Stimulated activated CD8-positive, alpha-beta memory T cell treated with anti-CD3 and anti-CD28 coated beads, Interleukin-12 subunit alpha, Interleukin-12 subunit beta, amount 100 ng/mL, for 24 hours (primary cell): ENCODE results near the gene RRAS.
A peak's percentile ranks its signal among the peaks of the same experiment; 100 is the strongest.

Source experiments
- DNase-seq: peaks from one replicate; pipeline ENCODE4 v3.0.0-alpha.2; 2020; ENCODE audit errors: extremely low read depth

The RRAS gene

DNA sequence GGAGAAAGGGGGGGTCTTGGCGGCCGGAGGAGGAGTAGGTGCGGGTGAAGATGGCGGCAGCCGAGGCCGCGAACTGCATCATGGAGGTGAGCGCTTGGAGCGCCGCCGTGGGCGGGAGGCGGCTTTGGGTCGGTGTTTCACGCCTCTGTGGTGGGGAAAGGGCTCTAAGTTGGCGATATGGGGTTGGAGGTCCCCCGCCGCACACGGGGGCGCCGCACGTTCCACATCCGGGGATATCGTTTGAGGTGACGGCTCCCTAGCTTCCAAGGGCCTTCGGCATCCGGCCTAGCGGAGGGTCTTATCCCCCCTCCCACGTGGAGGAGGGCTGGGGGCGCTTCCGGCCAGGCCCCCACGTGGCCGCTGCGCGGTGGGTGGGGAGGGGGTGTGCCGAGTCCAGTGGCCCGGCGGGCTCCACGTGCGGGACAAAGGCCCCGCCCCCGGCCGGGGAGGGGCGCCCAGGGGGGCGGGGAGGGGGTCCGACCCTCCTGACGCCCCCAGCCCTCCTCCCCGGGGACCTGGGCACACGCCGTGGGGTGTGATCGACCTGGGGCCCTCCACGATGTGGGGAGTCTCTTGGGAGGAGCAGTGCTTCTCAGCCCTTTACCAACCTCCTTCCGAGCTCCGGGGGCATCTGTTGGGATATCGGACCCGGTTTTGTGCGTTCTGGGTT, 37.4 kb upstream of the RRAS start, which contains the start of gene PRMT1:
TSS of gene PRMT1 (plus strand) at position 41 of the 670 bp plus-strand sequence. CDS start at position 51, 10 bp downstream.
- DNase-seq: no peak

DNA sequence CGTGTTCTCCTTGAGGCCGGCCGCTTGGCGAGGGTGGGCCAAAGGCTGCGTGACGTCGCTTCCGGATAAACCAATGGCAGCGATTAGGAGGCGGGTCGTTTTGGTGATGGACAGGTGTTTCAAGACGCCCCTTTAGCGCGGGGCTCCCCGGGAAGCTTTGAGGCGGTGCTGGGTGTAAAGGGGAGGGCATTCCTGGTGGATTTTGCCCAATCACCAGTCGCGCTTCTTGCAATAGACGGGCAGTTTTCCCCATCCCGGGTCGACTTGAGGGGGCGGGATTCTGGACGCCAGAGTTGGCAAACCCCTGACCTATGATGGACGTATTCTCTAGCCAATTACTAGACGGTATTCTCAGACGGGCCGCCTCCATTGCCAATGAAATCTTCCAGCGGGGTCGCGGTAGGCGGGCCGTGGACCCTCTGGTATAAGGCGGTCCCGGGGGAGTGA, 36.9 kb upstream of the RRAS start:
- DNase-seq: peak; percentile 97

- DNase-seq: no peak
Observed at GRCh38 chr19:49676136-49676783, 36.3 kb upstream of the RRAS start.

- no peak for DNase-seq
Observed at GRCh38 chr19:49672131-49672919, 32.4 kb upstream of the RRAS start.

DNA sequence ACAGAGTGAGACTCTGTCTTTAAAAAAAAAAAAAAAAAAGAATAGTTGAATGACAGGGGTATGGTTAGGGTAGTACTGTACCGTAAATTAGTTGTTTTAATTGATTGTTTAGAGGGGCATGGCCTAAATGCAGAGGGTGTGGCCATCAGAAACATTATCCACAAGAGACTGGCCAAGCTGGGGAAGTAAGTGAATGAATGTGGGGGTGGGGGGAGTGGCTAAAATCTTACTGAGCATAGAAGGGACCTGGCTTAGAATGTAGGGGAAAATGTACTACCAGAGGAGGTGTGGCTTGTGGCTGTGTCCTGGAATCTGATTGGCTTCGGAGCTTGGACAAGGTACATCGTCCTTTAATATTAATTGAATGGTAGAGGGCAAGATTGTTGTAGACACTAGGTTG, 29.6 kb upstream of the RRAS start:
- DNase-seq: no peak

DNA sequence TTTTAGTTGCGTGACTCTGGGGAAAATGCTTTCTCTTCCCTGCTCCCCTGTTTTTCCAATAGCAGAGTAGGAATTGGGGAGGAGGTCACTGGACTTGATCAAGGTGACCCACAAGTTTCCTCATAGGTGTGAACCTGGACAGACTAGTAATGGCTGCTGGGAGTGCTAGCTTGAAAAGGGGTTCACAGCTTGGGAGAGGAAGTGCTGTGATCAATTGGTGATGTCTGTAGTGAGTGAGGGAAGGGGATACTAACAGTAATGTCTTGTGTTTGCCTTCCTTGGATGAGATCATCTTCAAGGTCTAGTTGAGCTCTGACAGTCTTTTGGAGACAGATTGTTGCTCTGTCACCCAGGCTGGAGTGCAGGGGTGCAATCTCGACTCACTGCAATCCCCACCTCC, 27.5 kb upstream of the RRAS start:
- no peak for DNase-seq

DNA sequence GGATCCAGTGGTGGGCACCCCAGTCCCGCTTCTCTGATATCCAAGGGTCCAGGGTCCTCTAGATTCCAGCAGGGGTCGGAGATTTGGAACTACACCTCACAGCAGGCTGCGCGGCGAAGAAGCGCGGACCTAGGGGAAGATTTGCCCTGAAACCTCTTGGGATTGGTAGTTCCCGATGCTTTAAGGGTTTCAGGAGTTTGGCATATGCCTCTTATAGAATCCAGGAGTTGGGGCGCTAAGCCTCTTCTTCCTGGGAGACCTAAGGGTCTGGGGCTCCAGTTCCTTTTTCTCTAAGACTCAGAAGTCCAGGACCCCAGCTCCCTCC, 26.1 kb upstream of the RRAS start:
- DNase-seq: no peak

DNA sequence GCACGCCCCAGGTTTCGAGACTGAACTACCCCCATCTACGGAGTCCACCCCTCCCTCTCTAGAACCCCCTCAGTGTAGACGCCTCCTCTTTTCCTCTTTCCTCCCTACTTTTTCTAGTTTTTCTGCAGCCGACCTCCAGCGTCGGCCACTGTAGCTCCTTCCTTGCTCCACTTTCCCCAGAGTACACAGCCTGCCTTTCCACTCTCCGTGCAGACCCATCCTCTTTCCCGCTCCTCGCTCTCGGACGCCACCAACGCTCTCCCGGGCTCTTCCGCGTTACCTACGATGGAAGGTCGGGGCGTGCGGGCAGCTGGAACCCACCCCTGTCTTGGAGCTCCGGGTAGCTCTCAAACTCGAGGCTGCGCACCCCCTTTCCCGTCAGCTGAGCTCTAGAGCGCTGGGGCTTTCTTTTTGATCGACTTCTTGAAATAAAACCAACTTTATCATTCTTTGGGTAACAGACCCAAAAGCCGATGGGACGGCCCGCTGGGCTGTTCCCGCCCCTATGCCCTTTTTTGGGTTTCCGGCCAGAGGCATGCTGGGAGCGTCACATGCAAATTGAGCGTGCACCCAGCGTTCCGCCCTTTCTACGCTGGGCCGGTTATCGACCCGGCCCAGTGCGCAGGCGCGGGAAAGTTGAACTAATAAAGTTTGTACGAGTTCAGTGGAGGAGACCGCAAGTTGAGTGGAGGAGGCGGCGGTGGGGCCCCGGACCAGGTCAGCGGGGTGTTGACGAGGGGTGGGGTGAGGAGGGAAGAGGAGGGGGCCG, 25.6 kb upstream of the RRAS start, which contains the start of the genes BCL2L12 and IRF3:
TSS of gene BCL2L12 (plus strand) at position 583 of the 769 bp plus-strand sequence. CDS start 760 bp downstream, outside the sequence.
TSS of gene IRF3 (minus strand) at position 507 of the 769 bp plus-strand sequence. CDS start 1,019 bp downstream, outside the sequence.
- DNase-seq: peak; percentile 99

GRCh38 chr19:49665036-49665350, 25.1 kb upstream of the RRAS start:
- DNase-seq: no peak

DNA sequence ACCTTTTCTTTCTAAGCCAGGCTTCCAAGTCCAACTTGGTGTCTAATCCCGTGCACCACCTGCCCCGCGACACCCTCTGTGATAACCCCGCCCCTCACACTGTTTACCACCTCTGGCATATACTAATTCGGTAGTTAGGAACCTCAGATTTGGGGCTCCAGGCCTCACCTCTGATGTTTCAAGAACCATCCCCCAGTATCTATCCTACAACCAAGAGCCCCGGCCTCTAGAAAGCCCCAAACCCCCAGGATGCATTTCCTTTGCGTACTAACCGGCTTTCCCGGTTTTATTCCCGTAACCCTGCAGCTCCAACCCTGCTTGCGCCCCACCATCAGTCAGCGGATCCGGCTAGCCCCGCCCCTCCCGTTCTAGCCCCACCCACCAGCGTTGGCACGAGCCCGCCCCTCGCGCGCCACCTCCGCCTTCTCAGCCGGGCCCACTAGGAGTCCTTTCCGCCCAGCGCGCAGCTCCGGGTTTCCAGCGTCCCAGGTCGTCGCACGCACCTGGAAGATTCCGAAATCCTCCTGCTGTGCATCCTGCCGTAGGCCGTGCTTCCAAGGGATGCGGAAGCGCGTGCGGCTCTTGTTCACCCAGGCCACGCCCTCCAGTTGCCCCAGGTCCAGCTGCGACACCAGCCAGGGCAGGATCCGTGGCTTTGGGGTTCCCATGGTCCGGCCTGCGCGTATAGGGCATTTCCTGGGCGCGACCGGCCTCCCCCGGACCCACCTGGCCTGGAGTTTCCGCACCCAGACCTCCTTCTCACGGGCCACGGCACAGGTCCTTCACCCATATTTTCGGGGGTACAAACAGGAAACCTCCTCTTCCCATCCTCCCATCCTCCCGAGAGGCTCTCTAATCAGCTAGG, 24.5 kb upstream of the RRAS start:
- DNase-seq: peak; percentile 85

- no peak for DNase-seq
Observed at GRCh38 chr19:49663224-49663623, 23.3 kb upstream of the RRAS start.

GRCh38 chr19:49662011-49662410, 22.1 kb upstream of the RRAS start:
- DNase-seq: no peak

DNA sequence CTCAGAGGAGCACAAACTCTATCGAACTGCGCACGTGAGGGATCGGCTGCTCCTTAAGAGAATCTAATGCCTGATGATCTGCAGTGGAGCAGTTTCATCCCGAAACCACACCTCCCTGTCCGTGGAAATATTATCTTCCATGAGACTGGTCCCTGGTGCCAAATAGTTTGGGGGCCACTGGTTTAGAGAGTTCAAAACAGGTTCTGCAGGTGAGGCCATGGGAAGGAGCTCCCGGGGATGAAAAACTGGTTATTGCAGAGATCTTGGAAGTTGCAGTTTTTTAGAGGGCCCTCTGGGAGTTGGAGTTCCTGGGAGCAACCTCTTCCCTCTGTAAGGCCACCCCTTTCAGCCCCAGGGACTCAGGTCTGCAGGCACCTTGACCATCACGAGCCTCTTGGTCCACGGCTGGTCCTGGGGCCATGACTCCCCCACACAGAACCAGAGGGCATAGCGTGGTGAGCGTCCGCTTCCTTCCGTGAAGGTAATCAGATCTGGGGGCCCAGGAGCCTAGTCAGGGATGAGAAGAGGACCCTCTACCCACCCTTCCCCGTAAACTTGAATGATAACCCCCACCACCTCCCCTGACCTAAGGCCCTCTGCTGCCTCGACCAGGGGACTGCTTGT, 20.5 kb upstream of the RRAS start:
- DNase-seq: no peak

GRCh38 chr19:49658566-49659442, 18.9 kb upstream of the RRAS start:
- DNase-seq: no peak

- no peak for DNase-seq
Observed at GRCh38 chr19:49658139-49658517, 18.2 kb upstream of the RRAS start.

DNA sequence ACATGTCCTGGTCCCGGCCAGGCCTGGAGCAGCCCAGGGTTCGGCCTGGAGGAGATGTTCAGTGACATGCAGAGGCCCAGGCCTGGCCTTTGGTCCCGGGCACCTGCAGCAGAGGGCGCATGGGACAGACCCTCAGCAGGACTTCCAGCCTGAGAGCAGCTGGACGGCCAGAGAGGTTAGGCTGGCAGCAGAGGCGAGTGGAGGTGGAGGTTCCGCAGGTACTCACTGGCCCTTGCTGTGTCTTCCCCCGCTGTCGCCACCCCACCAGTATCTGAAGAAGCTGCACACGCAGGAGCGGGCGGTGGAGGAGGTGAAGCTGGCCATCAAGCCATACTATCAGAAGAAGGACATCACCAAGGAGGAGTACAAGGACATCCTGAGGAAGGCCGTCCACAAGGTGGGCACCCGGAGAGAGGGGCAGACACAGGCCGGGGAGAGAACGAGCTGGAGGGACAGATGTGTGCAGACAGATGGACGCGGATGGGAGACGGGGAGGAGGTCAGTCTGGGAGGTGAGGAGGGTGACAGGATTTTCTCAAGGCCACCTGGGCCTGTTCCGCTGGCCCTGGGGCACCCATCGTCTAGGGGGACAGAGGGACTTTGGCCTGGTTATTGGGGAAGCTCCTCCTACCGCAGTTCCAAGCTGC, 17.7 kb upstream of the RRAS start:
- DNase-seq: no peak

- DNase-seq: no peak
Observed at GRCh38 chr19:49656456-49657109, 16.6 kb upstream of the RRAS start.
